Coronary artery (tissue), 2 donors: ENCODE results near the gene WWP2.
A peak's percentile ranks its signal among the peaks of the same experiment; 100 is the strongest.

Experiments
- DNase-seq: peaks from one replicate; pipeline ENCODE4 v3.0.0-alpha.2; 2017; ENCODE audit warnings: low spot score
- H3K27ac ChIP-seq, 2 donors: fragments of 200-600 bp; sonication (generic); one replicate each; pipeline ENCODE4 v1.5.1; 2016 to 2019
- H3K4me3 ChIP-seq: fragments of 200-600 bp; sonication (generic); 2 replicates; pipeline ENCODE4 v1.5.1; 2016; ENCODE audit warnings: mild to moderate bottlenecking, moderate library complexity
- CTCF ChIP-seq: fragments of 200-600 bp; sonication (generic); IDR thresholded peaks from one replicate; pipeline ENCODE4 v1.5.1; 2019; ENCODE audit warnings: antibody characterized with exemption

Gene WWP2

GRCh38 chr16:69934044-69934443 is 171.9 kb downstream of the WWP2 start:
- H3K4me3 ChIP-seq, result no peak overlapping the region
- DNase-seq, result no peak
- peak overlapping the region; percentile 72 to 79 for H3K27ac ChIP-seq
- no peak for TF ChIP-seq CTCF

GRCh38 chr16:69934751-69935150 is 172.6 kb downstream of the WWP2 start:
- no peak for TF ChIP-seq CTCF
- DNase-seq, result no peak
- H3K4me3 ChIP-seq, result no peak overlapping the region
- peak overlapping the region; percentile 72 to 79 for H3K27ac ChIP-seq

GRCh38 chr16:69935278-69935711 is 173.2 kb downstream of the WWP2 start:
- DNase-seq, result peak; percentile 79
- no peak for TF ChIP-seq CTCF

GRCh38 chr16:69935740-69936139 is 173.6 kb downstream of the WWP2 start:
- no peak for DNase-seq
- TF ChIP-seq CTCF, result no peak
- H3K27ac ChIP-seq, result peak overlapping the region; percentile 72 to 79
- H3K4me3 ChIP-seq, result no peak overlapping the region

More at GRCh38 chr16:69935278-69935711, 173.2 kb downstream of the WWP2 start:
- no peak overlapping the region for H3K4me3 ChIP-seq
- H3K27ac ChIP-seq, result peak overlapping the region; percentile 72 to 79

- TF ChIP-seq CTCF, result no peak
- no peak for DNase-seq
- no peak overlapping the region for H3K4me3 ChIP-seq
- peak overlapping the region; percentile 72 to 79 for H3K27ac ChIP-seq
Measured at GRCh38 chr16:69936252-69936651, 174.1 kb downstream of the WWP2 start.

GRCh38 chr16:69936751-69937211 is 174.6 kb downstream of the WWP2 start:
- H3K4me3 ChIP-seq, result no peak overlapping the region
- no peak for TF ChIP-seq CTCF
- peak overlapping the region; percentile 72 to 79 for H3K27ac ChIP-seq
- DNase-seq, result no peak

- no peak for DNase-seq
- TF ChIP-seq CTCF, result no peak
- H3K27ac ChIP-seq, result peak overlapping the region in 1 of 2 donors; percentile 79
- no peak overlapping the region for H3K4me3 ChIP-seq
Measured at GRCh38 chr16:69937465-69937951, 175.4 kb downstream of the WWP2 start.
